Uterus (tissue), 4 donors: ENCODE results near the gene HTATSF1. TPM values are rescaled to one million over a fixed set of nuclear protein-coding genes. Genes with fewer than 3 reads are reported as not detected.

ENCODE experiments used
- DNase-seq, 2 donors: peaks; one replicate each; pipeline ENCODE4 v3.0.0-alpha.2; 2019 to 2020
- H3K27ac ChIP-seq, 2 donors: fragments of 200-600 bp; sonication (generic); 1 replicate in 1 of 2; 2 replicates in 1 of 2; pipeline ENCODE4 v1.5.1; 2016 to 2018
- H3K27me3 ChIP-seq, 2 donors: fragments of 200-600 bp; sonication (generic); one replicate each; pipeline ENCODE4 v1.5.1; 2018 to 2019; ENCODE audit warnings: control low read depth in 1 of 2
- H3K36me3 ChIP-seq, 2 donors: fragments of 200-600 bp; sonication (generic); one replicate each; pipeline ENCODE4 v1.5.1; 2019; ENCODE audit warnings: control low read depth in 1 of 2
- H3K4me1 ChIP-seq, 2 donors: fragments of 200-600 bp; sonication (generic); one replicate each; pipeline ENCODE4 v1.5.1; 2018 to 2019; ENCODE audit warnings: control low read depth in 1 of 2
- H3K4me3 ChIP-seq, 2 donors: fragments of 200-600 bp; sonication (generic); 1 replicate in 1 of 2; 2 replicates in 1 of 2; pipeline ENCODE4 v1.5.1; 2018 to 2019; ENCODE audit warnings: mild to moderate bottlenecking in 1 of 2
- H3K9me3 ChIP-seq, 2 donors: fragments of 200-600 bp; sonication (generic); one replicate each; pipeline ENCODE4 v1.5.1; 2019; ENCODE audit warnings: control low read depth in 1 of 2
- CTCF ChIP-seq, 4 experiments: fragments of 200-600 bp in 2 of 4; fragments of 450-650 bp in 2 of 4; sonication (generic) in 2 of 4; IDR thresholded peaks; one replicate each; pipeline ENCODE4 v1.5.1; 2016 to 2019; ENCODE audit warnings: antibody characterized with exemption in 4 of 4, mild to moderate bottlenecking in 2 of 4, moderate library complexity in 1 of 4
- POLR2A ChIP-seq, 2 donors: fragments of 450-650 bp; IDR thresholded peaks; one replicate each; pipeline ENCODE4 v1.6.1; 2016; ENCODE audit warnings: antibody characterized with exemption in 2 of 2, mild to moderate bottlenecking in 1 of 2, moderate library complexity in 1 of 2
- intact Hi-C: fragments of 100-400 bp; cut with DNase I; formaldehyde crosslinking; loops from one replicate; pipeline ENCODE4 v1.15.1; 2023; ENCODE audit warnings: low total_unique reads
- total RNA-seq, 4 donors: library from RNA; depleted of rRNA in 3 of 4; stranded (reverse); fragments of >200 nt in 3 of 4; gene quantifications; one replicate each; pipeline versions ENCODE4 v1.1.0 to v1.2.4, GENCODE V29; 2014 to 2023
- donor health status: DM: yes; HTN: yes; CAD: no.

The HTATSF1 gene
- total RNA-seq, 4 donors from 2014 or later, result 21.0 to 111 (median 71.3) TPM

- intact Hi-C loops, result no loop called here
- no peak for DNase-seq
- Histone ChIP-seq H3K4me1 (no peaks in the 10 kb centered on the region), H3K27me3 (no peaks in the 10 kb centered on the region), H3K4me3 (no peak overlapping the region), H3K9me3 (no peaks in the 10 kb centered on the region), H3K27ac (no peak overlapping the region), H3K36me3 (no peaks in the 10 kb centered on the region)
- TF ChIP-seq CTCF (IDR thresholded peaks at IDR 0.05), result no peak
- TF ChIP-seq POLR2A (IDR thresholded peaks at IDR 0.05), result no peak
Measured at GRCh38 chrX:136468391-136469103, 28.8 kb upstream of the HTATSF1 start.

GRCh38 chrX:136473663-136474062 is 23.7 kb upstream of the HTATSF1 start:
- TF ChIP-seq CTCF (IDR thresholded peaks at IDR 0.05), result no peak
- TF ChIP-seq POLR2A (IDR thresholded peaks at IDR 0.05), result no peak
- no peak overlapping the region for H3K27ac ChIP-seq
- intact Hi-C loops, result no loop called here
- DNase-seq, result no peak
- no peaks in the 10 kb centered on the region for H3K9me3 ChIP-seq
- H3K27me3 ChIP-seq, result no peaks in the 10 kb centered on the region
- H3K4me1 ChIP-seq, result no peaks in the 10 kb centered on the region
- H3K4me3 ChIP-seq, result no peak overlapping the region
- no peaks in the 10 kb centered on the region for H3K36me3 ChIP-seq

- H3K9me3 ChIP-seq, result no peaks in the 10 kb centered on the region
- intact Hi-C loops, result no loop called here
- TF ChIP-seq POLR2A (IDR thresholded peaks at IDR 0.05) (no peak), CTCF (IDR thresholded peaks at IDR 0.05) (no peak)
- H3K4me3 ChIP-seq, result no peak overlapping the region
- DNase-seq, result no peak
- no peaks in the 10 kb centered on the region for H3K36me3 ChIP-seq
- H3K27me3 ChIP-seq, result no peaks in the 10 kb centered on the region
- no peaks in the 10 kb centered on the region for H3K4me1 ChIP-seq
- no peak overlapping the region for H3K27ac ChIP-seq
Measured at GRCh38 chrX:136475236-136475635, 22.2 kb upstream of the HTATSF1 start.

GRCh38 chrX:136476501-136476900 is 20.9 kb upstream of the HTATSF1 start:
- TF ChIP-seq POLR2A (IDR thresholded peaks at IDR 0.05) (no peak), CTCF (IDR thresholded peaks at IDR 0.05) (no peak)
- Histone ChIP-seq H3K4me3 (no peak overlapping the region), H3K9me3 (no peaks in the 10 kb centered on the region), H3K27me3 (no peaks in the 10 kb centered on the region), H3K36me3 (no peaks in the 10 kb centered on the region), H3K27ac (no peak overlapping the region), H3K4me1 (no peaks in the 10 kb centered on the region)
- intact Hi-C loops, result no loop called here
- no peak for DNase-seq

- Histone ChIP-seq H3K27me3 (no peaks in the 10 kb centered on the region), H3K27ac (no peak overlapping the region), H3K9me3 (no peaks in the 10 kb centered on the region), H3K4me3 (no peak overlapping the region), H3K36me3 (no peaks in the 10 kb centered on the region), H3K4me1 (no peaks in the 10 kb centered on the region)
- DNase-seq, result no peak
- intact Hi-C loops, result no loop called here
- no peak for TF ChIP-seq CTCF (IDR thresholded peaks at IDR 0.05)
Measured at GRCh38 chrX:136477026-136477425, 20.4 kb upstream of the HTATSF1 start.
